ENCODE measurements around the gene RPL13A.
"Not testable (repeated sequence)": the region's sequence is repeated elsewhere in the genome, so short reads cannot be mapped to it uniquely, and the experiment has no call there.

RPL13A gene

DNA sequence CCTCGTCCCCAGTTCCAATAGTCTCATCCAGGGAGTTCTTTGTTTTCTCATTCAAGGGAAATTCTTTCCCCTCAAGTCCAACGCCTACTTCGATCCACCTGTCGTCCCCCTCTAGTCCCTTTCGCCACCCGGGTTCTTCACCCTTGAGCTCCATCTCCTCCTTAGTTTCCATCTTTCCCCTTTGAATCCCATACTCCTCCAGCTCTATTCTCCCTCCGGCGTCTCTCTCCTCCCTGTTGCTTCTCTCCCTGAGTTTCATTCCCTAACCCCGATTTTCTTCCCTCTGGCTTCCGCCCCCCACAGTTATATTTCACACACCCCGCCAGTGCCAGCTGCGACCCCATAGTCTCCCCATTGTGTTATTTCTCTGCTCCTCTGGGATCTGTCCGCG is 45.5 kb upstream of the RPL13A start:
- H3K4me3 ChIP-seq (ENCODE audit: low read depth, low read length), result no peak overlapping the region
- H3K27me3 ChIP-seq (replicated peaks), result peaks cover 47% of the 10 kb centered on the region

DNA sequence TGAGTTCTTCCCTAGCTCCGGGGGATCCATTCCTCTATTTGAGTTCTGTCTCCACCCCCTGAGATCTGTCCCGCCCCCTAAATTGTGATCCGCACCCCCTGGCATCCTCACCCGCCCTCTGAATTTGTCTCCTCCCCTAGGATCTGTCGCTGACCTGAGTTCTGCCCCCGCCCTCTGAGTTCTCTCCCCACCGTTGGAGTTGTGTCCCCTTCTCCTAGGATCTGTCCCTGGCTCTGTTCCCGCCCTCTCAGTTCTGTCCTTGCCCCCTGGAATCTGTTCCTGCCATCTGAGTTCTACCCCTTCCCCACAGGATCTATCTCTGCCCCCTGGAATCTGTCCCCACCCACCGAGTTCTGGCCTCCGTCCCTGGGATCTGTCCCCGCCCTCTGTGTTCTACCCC is 45.1 kb upstream of the RPL13A start:
- Histone ChIP-seq H3K36me3 (replicated peaks) (no peaks in the 10 kb centered on the region), H3K4me3 (ENCODE audit: low read depth, low read length) (no peak overlapping the region), H3K27me3 (replicated peaks) (peaks cover 44% of the 10 kb centered on the region), H3K27ac (no peak overlapping the region)
- TF ChIP-seq, protein P1, sequence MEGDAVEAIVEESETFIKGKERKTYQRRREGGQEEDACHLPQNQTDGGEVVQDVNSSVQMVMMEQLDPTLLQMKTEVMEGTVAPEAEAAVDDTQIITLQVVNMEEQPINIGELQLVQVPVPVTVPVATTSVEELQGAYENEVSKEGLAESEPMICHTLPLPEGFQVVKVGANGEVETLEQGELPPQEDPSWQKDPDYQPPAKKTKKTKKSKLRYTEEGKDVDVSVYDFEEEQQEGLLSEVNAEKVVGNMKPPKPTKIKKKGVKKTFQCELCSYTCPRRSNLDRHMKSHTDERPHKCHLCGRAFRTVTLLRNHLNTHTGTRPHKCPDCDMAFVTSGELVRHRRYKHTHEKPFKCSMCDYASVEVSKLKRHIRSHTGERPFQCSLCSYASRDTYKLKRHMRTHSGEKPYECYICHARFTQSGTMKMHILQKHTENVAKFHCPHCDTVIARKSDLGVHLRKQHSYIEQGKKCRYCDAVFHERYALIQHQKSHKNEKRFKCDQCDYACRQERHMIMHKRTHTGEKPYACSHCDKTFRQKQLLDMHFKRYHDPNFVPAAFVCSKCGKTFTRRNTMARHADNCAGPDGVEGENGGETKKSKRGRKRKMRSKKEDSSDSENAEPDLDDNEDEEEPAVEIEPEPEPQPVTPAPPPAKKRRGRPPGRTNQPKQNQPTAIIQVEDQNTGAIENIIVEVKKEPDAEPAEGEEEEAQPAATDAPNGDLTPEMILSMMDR (IDR thresholded peaks at IDR 0.05; ENCODE audit: low read depth, low read length, missing control alignments), result no peak
- no peak for DNase-seq
- in situ Hi-C loops (cut with HindIII; ENCODE audit: low pct_ligation_motif_present, low sequenced_read_pairs), result no loop called here

More for the DNA sequence above, 45.5 kb upstream of the RPL13A start:
- no peak for DNase-seq
- no peak overlapping the region for H3K27ac ChIP-seq
- no peaks in the 10 kb centered on the region for H3K36me3 ChIP-seq (replicated peaks)
- TF ChIP-seq, protein P1 (IDR thresholded peaks at IDR 0.05; ENCODE audit: low read depth, low read length, missing control alignments), result no peak
- in situ Hi-C loops (cut with HindIII; ENCODE audit: low pct_ligation_motif_present, low sequenced_read_pairs), result no loop called here

DNA sequence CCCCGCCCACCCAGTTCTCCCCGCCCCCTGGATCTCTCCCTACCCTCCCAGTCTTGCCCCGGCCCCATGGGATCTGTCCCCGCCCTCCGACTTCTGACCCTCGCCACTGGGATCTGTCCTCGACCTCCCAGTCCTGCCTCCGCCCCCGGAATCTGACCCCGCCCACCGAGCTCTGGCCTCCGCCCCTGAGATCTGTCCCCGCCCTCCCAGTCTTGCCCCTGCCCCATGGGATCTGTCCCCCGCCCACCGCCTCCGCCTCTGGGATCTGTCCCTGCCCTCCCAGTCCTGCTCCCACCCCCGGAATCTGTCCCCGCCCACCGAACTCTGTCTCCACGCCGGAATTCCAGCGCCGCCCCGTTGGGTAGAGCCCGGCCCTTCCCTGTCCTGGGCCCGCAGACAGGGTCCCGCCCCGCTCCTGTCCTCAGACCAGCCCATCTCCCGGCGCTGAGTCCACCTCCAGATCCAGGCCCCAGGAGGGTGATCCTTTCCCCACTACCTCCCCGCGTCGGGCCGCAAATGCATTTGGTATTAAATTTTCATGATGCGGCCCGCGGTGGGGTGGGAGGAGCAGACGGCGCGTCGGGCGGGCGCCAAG is 44.5 kb upstream of the RPL13A start:
- H3K27me3 ChIP-seq (replicated peaks), result peaks cover 42% of the 10 kb centered on the region
- in situ Hi-C loops (cut with HindIII; ENCODE audit: low pct_ligation_motif_present, low sequenced_read_pairs), result no loop called here
- TF ChIP-seq, protein P1 (IDR thresholded peaks at IDR 0.05; ENCODE audit: low read depth, low read length, missing control alignments), result no peak
- H3K27ac ChIP-seq, result no peak overlapping the region
- peak overlapping the region; percentile 66 for H3K4me3 ChIP-seq (ENCODE audit: low read depth, low read length)
- H3K36me3 ChIP-seq (replicated peaks), result no peaks in the 10 kb centered on the region
- DNase-seq, result peak; percentile 87

DNA sequence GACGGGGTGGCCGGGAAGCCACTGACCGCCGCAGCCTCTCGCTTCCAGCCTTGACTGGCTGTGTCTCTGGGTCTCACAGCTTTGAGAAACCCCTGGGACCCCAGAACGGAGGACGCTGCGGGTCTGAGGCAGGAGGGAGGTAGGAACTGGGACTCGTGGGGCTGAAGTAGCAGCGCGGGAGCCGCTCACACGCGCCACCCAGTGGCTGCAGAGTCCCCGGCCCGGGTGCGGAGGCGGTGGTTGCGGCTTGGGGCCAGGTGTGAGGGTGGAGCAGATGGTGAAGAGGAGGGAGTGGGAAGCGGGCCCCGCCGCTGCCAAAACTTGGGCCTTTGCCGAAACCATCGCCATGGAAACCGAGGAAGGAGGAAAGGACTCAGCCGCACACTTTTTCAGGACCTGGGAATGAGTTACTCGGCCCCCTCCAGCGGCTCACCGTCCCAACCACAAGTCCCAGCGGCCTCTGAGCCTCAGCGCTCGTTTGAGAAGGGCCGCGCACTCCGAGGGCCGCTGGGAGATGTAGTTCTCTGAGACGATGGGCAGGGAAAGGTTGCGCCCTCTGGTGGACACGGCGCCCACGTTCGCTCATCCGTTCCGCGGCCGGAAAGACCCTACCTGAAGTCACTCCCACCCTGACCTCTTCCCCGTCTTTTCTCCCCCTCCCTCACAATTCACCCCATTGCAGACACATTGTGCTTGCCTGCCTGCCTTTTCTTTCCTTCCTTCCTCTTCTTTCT is 43.9 kb upstream of the RPL13A start:
- H3K27ac ChIP-seq, result no peak overlapping the region
- TF ChIP-seq, protein P1 (IDR thresholded peaks at IDR 0.05; ENCODE audit: low read depth, low read length, missing control alignments), result peak; percentile 89
- peak; percentile 88 for DNase-seq
- in situ Hi-C loops (cut with HindIII; ENCODE audit: low pct_ligation_motif_present, low sequenced_read_pairs), result no loop called here
- H3K36me3 ChIP-seq (replicated peaks), result no peaks in the 10 kb centered on the region
- peak overlapping the region; percentile 66 for H3K4me3 ChIP-seq (ENCODE audit: low read depth, low read length)
- H3K27me3 ChIP-seq (replicated peaks), result peaks cover 36% of the 10 kb centered on the region

DNA sequence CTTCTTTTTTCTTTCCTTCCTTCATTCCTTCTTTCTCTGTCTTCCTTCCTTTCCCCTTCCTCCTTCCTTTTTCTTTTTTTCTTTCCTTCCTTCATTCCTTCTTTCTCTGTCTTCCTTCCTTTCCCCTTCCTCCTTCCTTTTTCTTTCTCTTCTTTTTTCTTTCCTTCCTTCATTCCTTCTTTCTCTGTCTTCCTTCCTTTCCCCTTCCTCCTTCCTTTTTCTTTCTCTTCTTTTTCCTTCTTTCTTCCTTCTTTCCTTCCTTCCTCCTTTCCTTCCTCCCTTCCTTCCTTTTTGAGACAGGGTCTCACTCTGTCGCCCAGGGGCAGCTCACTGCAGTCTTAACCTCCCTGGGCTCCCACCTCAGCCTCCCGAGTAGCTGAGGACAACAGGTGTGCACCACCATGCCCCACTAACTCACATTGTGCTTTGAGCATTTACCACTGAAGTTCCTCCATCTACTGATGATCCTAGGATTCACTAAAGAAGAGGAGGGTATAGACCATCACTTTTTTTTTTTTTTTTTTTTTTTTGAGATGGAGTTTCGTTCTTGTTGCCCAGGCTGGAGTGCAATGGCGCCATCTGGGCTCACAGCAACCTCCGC is 43.2 kb upstream of the RPL13A start:
- H3K27ac ChIP-seq; in situ Hi-C loops (cut with HindIII; ENCODE audit: low pct_ligation_motif_present, low sequenced_read_pairs); H3K4me3 ChIP-seq (ENCODE audit: low read depth, low read length); DNase-seq; H3K36me3 ChIP-seq (replicated peaks): not testable (repeated sequence)
- H3K27me3 ChIP-seq (replicated peaks), result peaks cover 29% of the 10 kb centered on the region

DNA sequence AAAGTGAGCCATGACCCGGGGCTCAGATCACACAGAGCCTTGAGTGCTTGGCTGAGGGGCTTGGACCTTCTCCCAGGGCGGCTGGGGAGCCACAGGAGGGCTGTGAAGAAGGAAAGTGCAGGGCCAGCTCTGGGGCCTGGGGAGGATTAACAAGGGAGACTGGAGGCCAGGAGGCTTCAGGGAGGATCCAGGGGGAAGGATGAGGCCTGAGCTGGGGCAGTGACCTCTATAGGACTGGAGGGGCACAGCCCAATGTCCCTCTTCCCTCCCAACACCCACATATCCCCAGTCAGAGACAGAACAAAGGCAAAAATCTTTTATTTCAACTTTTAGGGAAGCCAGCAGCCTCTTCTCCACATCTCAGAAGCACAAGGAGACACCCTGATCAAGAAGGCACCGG is 41.4 kb upstream of the RPL13A start:
- Histone ChIP-seq H3K27me3 (replicated peaks) (peaks cover 13% of the 10 kb centered on the region), H3K36me3 (replicated peaks) (no peaks in the 10 kb centered on the region), H3K4me3 (ENCODE audit: low read depth, low read length) (no peak overlapping the region), H3K27ac (no peak overlapping the region)
- in situ Hi-C loops (cut with HindIII; ENCODE audit: low pct_ligation_motif_present, low sequenced_read_pairs), result no loop called here
- TF ChIP-seq, protein P1 (IDR thresholded peaks at IDR 0.05; ENCODE audit: low read depth, low read length, missing control alignments), result no peak
- no peak for DNase-seq

Data from brain microvascular endothelial cell (primary cell).